ENCODE results near the gene TIPRL.

Gene TIPRL

GRCh38 chr1:168218658-168219057, 39.9 kb downstream of the TIPRL start:
- no peak for DNase-seq

- no peak for DNase-seq
Measured at GRCh38 chr1:168220470-168220871, 41.7 kb downstream of the TIPRL start.

GRCh38 chr1:168221275-168221674, 42.5 kb downstream of the TIPRL start:
- DNase-seq: no peak

- DNase-seq: no peak
Measured at GRCh38 chr1:168223261-168223660, 44.5 kb downstream of the TIPRL start.

GRCh38 chr1:168223681-168224540, 45.1 kb downstream of the TIPRL start:
- DNase-seq: no peak

GRCh38 chr1:168224991-168225390, 46.2 kb downstream of the TIPRL start:
- no peak for DNase-seq

GRCh38 chr1:168225476-168226190, 46.9 kb downstream of the TIPRL start, which contains the start of gene SFT2D2:
Gene SFT2D2, plus strand, starts transcription at chr1:168226004. Its CDS starts 76 bp downstream, at chr1:168226080.
- DNase-seq: peak; percentile 61

- no peak for DNase-seq
Measured at GRCh38 chr1:168227620-168228019, 48.9 kb downstream of the TIPRL start.

- no peak for DNase-seq
Measured at GRCh38 chr1:168229893-168230292, 51.1 kb downstream of the TIPRL start.

GRCh38 chr1:168230709-168231108, 51.9 kb downstream of the TIPRL start:
- no peak for DNase-seq

GRCh38 chr1:168234846-168235547, 56.2 kb downstream of the TIPRL start:
- DNase-seq: no peak

GRCh38 chr1:168235548-168235885, 56.8 kb downstream of the TIPRL start:
- no peak for DNase-seq

GRCh38 chr1:168235937-168236336, 57.2 kb downstream of the TIPRL start:
- DNase-seq: no peak

GRCh38 chr1:168236836-168237611, 58.3 kb downstream of the TIPRL start:
- no peak for DNase-seq

GRCh38 chr1:168243198-168243597, 64.4 kb downstream of the TIPRL start:
- DNase-seq: peak; percentile 6

GRCh38 chr1:168243636-168244212, 65.0 kb downstream of the TIPRL start:
- no peak for DNase-seq

GRCh38 chr1:168245042-168245441, 66.3 kb downstream of the TIPRL start:
- no peak for DNase-seq

GRCh38 chr1:168246506-168246905, 67.7 kb downstream of the TIPRL start:
- DNase-seq: no peak
